K562 (cell line): Measurements from ENCODE around the gene GGCT. TPM values are rescaled to one million over a fixed set of nuclear protein-coding genes. Genes with fewer than 3 reads are reported as not detected.

ENCODE experiments used
- ATAC-seq: fragments of 200-7000 bp; cut with Tn5 transposase; 3 replicates; pipeline ENCODE4 v1.9.1; 2020; ENCODE audit warnings: moderate library complexity
- BruUV-seq: library from RNA; stranded (reverse); fragments of 400-500 nt; replicated peaks from 2 replicates; lab custom pipeline; 2021; lab: Mats Ljungman, UMichigan
- CTCF ChIA-PET: fragments of 300-600 bp; formaldehyde crosslinking; extraction: SDS; loops from one replicate; lab custom pipeline; 2021; ENCODE audit warnings: low intra/inter-chr PET ratio; lab: Yijun Ruan, JAX
- POLR2A ChIA-PET: fragments of 300-600, 350-650 bp; sonication (Branson Sonifier 250); formaldehyde crosslinking; extraction: SDS; loops from one replicate; lab custom pipeline; 2021; ENCODE audit warnings: antibody characterized with exemption, inconsistent platforms; lab: Yijun Ruan, JAX
- DNase-seq, 4 experiments: peaks; one replicate each; pipeline versions ENCODE4 v3.0.0 to v3.0.0-alpha.2; 2011 to 2018; ENCODE audit warnings: low spot score in 3 of 4, mixed read lengths in 3 of 4; ENCODE audit errors: extremely low read depth in 1 of 4
- FAIRE-seq: peaks from 2 replicates; lab custom pipeline; 2011; peaks lifted over from hg19 to GRCh38; lab: Jason Lieb, UNC
- H2AFZ ChIP-seq: 2 replicates; pipeline ENCODE4 v1.6.0; 2011; ENCODE audit warnings: low read depth, low read length, control low read depth, inconsistent platforms
- H3K27ac ChIP-seq: fragments of 200-600 bp; 3 replicates; pipeline ENCODE4 v1.8.0; 2011; ENCODE audit warnings: low read depth, mild to moderate bottlenecking, control low read depth, inconsistent platforms, low read length, moderate library complexity, mixed read lengths; ENCODE audit errors: extremely low read depth
- H3K27me3 ChIP-seq, 2 experiments: fragments of 300-600 bp in 1 of 2; 2 replicates in 1 of 2; 3 replicates in 1 of 2; pipeline versions ENCODE4 v1.6.0 to v1.8.0; 2011; ENCODE audit warnings: inconsistent platforms in 2 of 2, low read length in 2 of 2, mild to moderate bottlenecking in 1 of 2, mixed read lengths in 1 of 2, moderate library complexity in 1 of 2; ENCODE audit not compliant: control insufficient read depth in 2 of 2, insufficient read depth in 2 of 2
- H3K36me3 ChIP-seq: fragments of 300-600 bp; 3 replicates; pipeline ENCODE4 v1.8.0; 2011; ENCODE audit warnings: mild to moderate bottlenecking, low read length, inconsistent platforms; ENCODE audit not compliant: control insufficient read depth, insufficient read depth
- H3K4me1 ChIP-seq, 2 experiments: fragments of 200-600 bp in 1 of 2; replicated peaks in 1 of 2; 2 replicates in 1 of 2; 3 replicates in 1 of 2; pipeline versions ENCODE4 v1.5.1 to v1.8.0; 2011; ENCODE audit warnings: inconsistent platforms in 2 of 2, low read length in 2 of 2, mild to moderate bottlenecking in 1 of 2, mixed read lengths in 1 of 2, moderate library complexity in 1 of 2; ENCODE audit not compliant: control insufficient read depth in 2 of 2, insufficient read depth in 2 of 2
- H3K4me2 ChIP-seq: 2 replicates; pipeline ENCODE4 v1.6.1; 2011; ENCODE audit warnings: low read length, control low read depth, inconsistent platforms, mixed read lengths; ENCODE audit not compliant: insufficient read depth
- H3K4me3 ChIP-seq: fragments of 200-600 bp; sonication (generic), shearing (Covaris generic); 2 replicates; pipeline ENCODE4 v1.5.1; 2016; ENCODE audit warnings: control low read depth, inconsistent platforms
- H3K79me2 ChIP-seq: fragments of 200-600 bp; 3 replicates; pipeline ENCODE4 v1.8.0; 2011; ENCODE audit warnings: low read length, inconsistent platforms; ENCODE audit not compliant: control insufficient read depth, insufficient read depth
- H3K9ac ChIP-seq, 2 experiments: 2 replicates each; pipeline versions ENCODE4 v1.6.0 to v1.6.1; 2011; ENCODE audit warnings: low read depth in 2 of 2, low read length in 2 of 2, control low read depth in 1 of 2, inconsistent platforms in 1 of 2, mild to moderate bottlenecking in 1 of 2, mixed read lengths in 1 of 2; ENCODE audit not compliant: insufficient read depth in 1 of 2
- H3K9me1 ChIP-seq: one replicate; pipeline ENCODE4 v1.6.0; 2011; ENCODE audit warnings: inconsistent platforms, mild to moderate bottlenecking, low read length, moderate library complexity; ENCODE audit not compliant: control insufficient read depth, insufficient read depth
- H3K9me3 ChIP-seq: replicated peaks from 2 replicates; pipeline ENCODE4 v1.5.1; 2011; ENCODE audit warnings: low read depth, low read length, inconsistent platforms; ENCODE audit not compliant: control insufficient read depth, insufficient read depth
- H4K20me1 ChIP-seq: replicated peaks from 2 replicates; pipeline ENCODE4 v1.6.1; 2011; ENCODE audit warnings: low read length, inconsistent platforms, mixed read lengths; ENCODE audit not compliant: control insufficient read depth, insufficient read depth
- CBX2 ChIP-seq: fragments of 200-600 bp; sonication (generic); IDR thresholded peaks from one replicate; pipeline ENCODE4 v1.6.1; 2012; ENCODE audit warnings: mild to moderate bottlenecking, low read length, inconsistent platforms; ENCODE audit not compliant: insufficient read depth, poor library complexity, severe bottlenecking
- CTCF ChIP-seq, 3 experiments: IDR thresholded peaks in 2 of 3; conservative IDR thresholded peaks in 1 of 3; 2 replicates each; pipeline ENCODE4 v1.5.1; 2011 to 2012; ENCODE audit warnings: low read length in 3 of 3, mild to moderate bottlenecking in 3 of 3, control low read depth in 2 of 3, improper control_type of control experiment in 1 of 3, inconsistent platforms in 1 of 3, low read depth in 1 of 3, mixed read lengths in 1 of 3, moderate library complexity in 1 of 3; ENCODE audit not compliant: insufficient read depth in 2 of 3
- E2F3 ChIP-seq: fragments of 250-450 bp; sonication (Bioruptor Pico); IDR thresholded peaks from 2 replicates; pipeline ENCODE4 v1.4.0; 2020; ENCODE audit warnings: mild to moderate bottlenecking
- POLR2B ChIP-seq: fragments of 450-650 bp; IDR thresholded peaks from 2 replicates; pipeline ENCODE4 v1.6.1; 2018; ENCODE audit warnings: low read depth; ENCODE audit not compliant: partially characterized antibody
- ZNF766 ChIP-seq: fragments of 200-800 bp; sonication (Bioruptor generic); conservative IDR thresholded peaks from 2 replicates; pipeline ENCODE4 v1.6.1; 2016; ENCODE audit warnings: missing genetic modification characterization, missing compliant biosample characterization
- WGBS: fragments of 100-300 bp; shearing (Covaris generic); methylation state at CpG from one replicate; pipeline ENCODE4 v1.1.6; 2016; ENCODE audit warnings: low coverage, mixed read lengths; ENCODE audit not compliant: insufficient coverage; ENCODE audit errors: missing lambda C conversion rate; 5-methylcytosine and 5-hydroxymethylcytosine counted together
- in situ Hi-C: fragments of 300-500 bp; cut with MboI; formaldehyde crosslinking; loops from 4 replicates; pipeline ENCODE4 v1.15.0; 2018; ENCODE audit warnings: inconsistent platforms, mixed read lengths
- intact Hi-C: fragments of 100-400 bp; cut with micrococcal nuclease; formaldehyde crosslinking; loops from 2 replicates; pipeline ENCODE4 v1.14.2; 2022
- polyA plus RNA-seq, 8 experiments: library from polyadenylated mRNA; depleted of rRNA in 4 of 8; stranded (reverse) in 5 of 8; unstranded in 3 of 8; fragments of >200 nt; fragmentation: Nextera tagmentation in 2 of 8; fragmentation: Illumina TruSeq in 1 of 8; extraction: Ambion mirVana in 2 of 8; extraction: Trizol in 1 of 8; gene quantifications; 2 replicates each; pipeline versions ENCODE4 v1.2.1 to v1.2.3, GENCODE V29; 2011 to 2014; ENCODE audit warnings: inconsistent platforms in 1 of 8, missing spikeins in 1 of 8
- total RNA-seq, 7 experiments: library from RNA; depleted of rRNA in 6 of 7; stranded (reverse); fragments of >200 nt in 6 of 7; fragmentation: Illumina TruSeq in 2 of 7; extraction: Trizol in 2 of 7; gene quantifications; 2 replicates each; pipeline versions ENCODE4 v1.2.1 to v1.2.3, GENCODE V29; 2011 to 2021; ENCODE audit warnings: low replicate concordance in 1 of 7

GGCT gene
- total and polyA plus RNA-seq, 9 of the 15 experiments (the other 6 are each of a cell fraction or from before 2014, with no cell fraction given): 79.0 to 349 (median 136) TPM

- DNase-seq (no peak), FAIRE-seq (no peak), ATAC-seq (no peak)
- peak in 1 of 3 experiments; percentile 22; a peak in 1 of 6 replicates for TF ChIP-seq CTCF (IDR thresholded peaks at IDR 0.05 in 2 of 3, conservative IDR thresholded peaks at IDR 0.05 in 1 of 3; ENCODE audit: insufficient read depth in 2 of 3, low read depth in 1 of 3, low read length in 3 of 3)
- no peak for TF ChIP-seq E2F3 (CRISPR knock-in tag)
- TF ChIP-seq POLR2B: no peak
- no peak for TF ChIP-seq ZNF766 (CRISPR knock-in tag)
- TF ChIP-seq CBX2: no peak
- intact Hi-C loops (loop anchor here (5.0 kb wide), 1 partner anchor 42 kb away; no protein-coding TSS in a partner anchor), in situ Hi-C loops (no loop called here)
- Histone ChIP-seq H3K9me1 (no peaks in the 10 kb centered on the region), H3K9ac (no peak overlapping the region; a peak in 1 of 4 replicates), H3K79me2 (no peaks in the 10 kb centered on the region), H3K4me1 (peaks cover 10 to 32% of the 10 kb centered on the region in 2 experiments; a peak in 4 of 5 replicates), H3K36me3 (no peaks in the 10 kb centered on the region), H3K4me2 (no peak overlapping the region), H3K9me3 (no peaks in the 10 kb centered on the region), H3K4me3 (no peak overlapping the region), H3K27ac (no peak overlapping the region), H3K27me3 (no peaks in the 10 kb centered on the region), H4K20me1 (peaks cover 4% of the 10 kb centered on the region; the same call in 1 of the 2 replicates), H2AFZ (no peak overlapping the region)
- POLR2A ChIA-PET: interaction anchor here (0.8 kb wide), 1 partner anchor 9 kb away, joined by 3 read pairs; no protein-coding TSS in a partner anchor
- CTCF ChIA-PET: interaction anchor here (2.5 kb wide), 1 partner anchor 95 kb away, joined by 9 read pairs; no protein-coding TSS in a partner anchor
- no TSS peak for BruUV-seq
- WGBS: 65% methylated on average over 4 of the region's 5 CpGs
Observed at GRCh38 chr7:30469303-30469702, 35.3 kb downstream of the GGCT start.
